Activated T-cell treated with anti-CD3 and anti-CD28 coated beads for 4 hours (primary cell): ENCODE measurements around the gene TTN.
"Not testable (repeated sequence)": the region's sequence is repeated elsewhere in the genome, so short reads cannot be mapped to it uniquely, and the experiment has no call there.

Source experiments
- DNase-seq: peaks from one replicate; pipeline ENCODE4 v3.0.0-alpha.2; 2020

Gene TTN

GRCh38 chr2:178525460-178525859 lies 281.8 kb downstream of the TTN start:
- DNase-seq, result not testable (repeated sequence)

GRCh38 chr2:178525010-178525409 lies 282.2 kb downstream of the TTN start:
- DNase-seq, result not testable (repeated sequence)

- DNase-seq, result no peak
These were observed 283.6 kb downstream of the TTN start for GRCh38 chr2:178523596-178524134.

DNA sequence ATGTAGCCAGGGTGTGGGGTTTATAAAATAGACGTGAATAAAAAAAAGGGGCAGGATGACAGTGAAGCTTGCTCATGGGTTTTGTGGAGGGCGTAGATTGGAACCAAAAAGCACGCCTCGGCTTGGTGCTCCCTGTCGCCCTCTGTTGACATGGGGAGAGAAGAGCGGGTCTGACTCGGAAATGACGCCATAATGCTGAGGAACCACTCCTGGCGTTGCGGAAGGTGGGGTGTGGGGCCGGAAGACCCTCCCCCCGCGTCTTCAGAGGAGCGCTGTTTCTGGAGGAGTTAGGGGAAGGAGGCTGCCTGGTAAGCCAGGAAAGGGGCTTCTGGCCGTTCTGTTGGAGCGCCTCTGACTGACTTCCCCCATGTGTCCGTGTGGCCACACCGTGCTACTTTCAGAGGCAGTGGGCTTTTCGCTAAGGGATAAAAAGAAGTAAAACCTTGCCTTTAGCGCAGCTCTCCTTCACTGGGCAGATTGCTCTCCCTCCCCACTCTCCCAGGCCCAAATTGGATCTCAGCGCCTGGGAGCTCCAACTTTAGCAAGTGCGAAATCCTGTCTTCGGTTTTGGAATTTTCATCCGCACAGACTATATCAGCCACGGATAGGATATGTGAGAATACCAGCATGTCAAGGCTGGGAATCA lies 284.1 kb downstream of the TTN start:
- DNase-seq, result peak; percentile 77

DNA sequence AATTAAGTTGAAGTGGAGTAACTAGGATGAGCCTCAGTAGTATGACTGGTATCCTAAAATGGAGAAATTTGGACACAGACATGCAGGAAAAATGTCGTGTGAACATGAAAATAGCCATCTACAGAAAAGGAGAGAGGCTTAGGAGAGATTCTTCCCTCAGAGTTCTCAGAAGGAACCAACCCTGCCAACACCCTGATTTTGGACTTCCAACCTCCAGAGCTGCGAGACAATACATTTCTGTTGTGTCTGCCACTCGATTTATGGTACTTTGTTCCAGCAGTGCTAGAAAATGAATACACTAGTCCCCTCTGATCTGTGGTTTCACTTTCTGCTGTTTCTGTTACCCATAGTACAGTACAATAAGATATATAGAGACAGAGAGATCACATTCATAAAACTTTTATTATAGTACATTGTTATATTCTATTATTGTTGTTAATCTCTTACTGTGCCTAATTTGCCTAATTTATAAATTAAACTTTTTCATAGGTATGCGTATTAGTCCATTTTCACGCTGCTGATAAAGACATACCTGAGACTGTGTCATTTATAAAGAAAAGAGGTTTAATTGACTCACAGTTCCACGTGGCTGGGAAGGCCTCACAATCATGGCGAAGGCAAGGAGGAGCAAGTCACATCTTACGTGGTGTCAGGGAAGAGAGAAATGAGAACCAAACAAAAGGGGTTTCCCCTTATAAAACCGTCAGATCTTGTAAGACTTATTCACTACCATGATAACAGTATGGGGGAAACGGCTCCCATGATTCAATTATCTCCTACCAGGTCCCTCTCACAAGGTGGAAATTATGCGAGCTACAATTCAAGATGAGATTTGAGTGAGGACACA lies 285.7 kb downstream of the TTN start:
- DNase-seq, result no peak

DNA sequence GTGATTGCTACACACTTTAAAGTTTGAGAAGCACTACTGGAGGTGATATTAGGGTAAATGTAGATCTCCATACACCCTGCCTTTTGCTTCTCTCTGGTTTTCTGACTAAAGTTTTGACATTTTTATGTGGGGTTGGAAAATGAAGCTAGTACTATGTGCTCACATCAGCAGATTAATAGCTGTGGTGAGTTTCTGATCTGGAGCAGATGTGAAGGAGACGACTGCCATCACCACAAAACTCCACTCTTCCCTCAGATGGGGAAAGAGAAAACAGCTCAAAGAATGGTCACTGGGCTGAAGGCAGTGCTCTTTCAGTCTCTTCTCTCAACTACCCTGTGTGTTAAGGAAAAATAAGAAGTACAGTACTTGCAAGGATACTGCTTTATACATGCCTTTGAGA lies 289.7 kb downstream of the TTN start:
- no peak for DNase-seq

DNA sequence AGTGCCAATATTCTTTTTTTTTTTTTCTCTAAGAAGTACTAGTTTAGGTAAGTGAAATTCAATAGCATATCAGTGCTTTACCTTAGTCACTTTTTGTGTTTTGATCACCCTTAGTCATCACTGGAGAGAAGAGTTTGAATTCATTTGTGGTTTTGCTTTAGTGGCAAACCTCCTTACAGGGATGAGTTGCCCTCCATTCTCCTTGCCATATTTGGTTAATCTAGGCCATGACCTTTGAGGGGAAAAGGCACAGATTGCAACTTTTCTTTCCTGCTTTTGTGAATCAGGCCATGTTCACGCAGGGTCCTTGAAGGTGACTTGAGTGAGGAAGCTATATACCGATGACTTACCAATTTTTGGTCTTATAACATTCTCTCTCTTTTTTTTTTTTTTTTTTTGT lies 292.6 kb downstream of the TTN start:
- DNase-seq, result no peak

- no peak for DNase-seq
These were observed 293.3 kb downstream of the TTN start for GRCh38 chr2:178513876-178514275.

GRCh38 chr2:178512484-178512883 lies 294.7 kb downstream of the TTN start:
- DNase-seq, result no peak

DNA sequence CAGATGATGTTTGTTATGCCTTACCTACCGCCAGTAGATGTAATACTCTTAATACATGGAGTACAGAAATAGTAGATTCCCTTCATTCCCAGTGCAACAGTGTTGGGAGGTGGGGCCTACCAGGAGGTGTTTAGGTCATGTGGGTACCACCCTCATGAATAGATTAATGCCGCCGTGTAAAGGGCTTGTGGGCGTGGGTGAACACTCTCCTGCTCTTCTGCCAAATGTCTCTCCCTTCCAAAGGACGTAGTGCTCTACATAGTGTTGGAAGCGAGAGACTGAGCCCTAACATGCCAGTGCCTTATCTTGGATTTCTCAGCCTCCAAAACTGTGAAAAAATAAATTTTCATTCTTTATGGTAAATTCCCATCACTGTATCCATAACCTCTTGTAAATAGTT lies 296.8 kb downstream of the TTN start:
- no peak for DNase-seq

GRCh38 chr2:178508646-178509045 lies 298.6 kb downstream of the TTN start:
- DNase-seq, result no peak

GRCh38 chr2:178506949-178507348 lies 300.3 kb downstream of the TTN start:
- DNase-seq, result no peak

DNA sequence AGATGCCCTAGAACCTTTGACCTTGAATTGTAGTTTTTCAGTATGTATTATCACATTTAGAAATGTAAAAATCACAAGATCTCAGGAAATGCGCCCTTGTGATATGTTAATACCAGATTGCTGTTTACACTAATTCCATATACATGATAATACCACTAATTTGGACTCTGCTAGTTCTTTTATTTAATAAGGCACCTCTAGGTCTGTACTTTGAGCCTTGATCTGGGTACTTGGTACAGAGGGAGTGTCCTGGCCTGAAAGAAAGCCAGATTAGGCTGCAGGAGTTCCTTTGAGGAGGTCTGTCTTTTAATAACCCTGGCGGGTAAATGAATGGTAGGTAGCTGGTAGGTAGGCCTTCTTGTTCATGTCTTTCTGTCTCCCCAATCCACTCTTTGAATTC lies 300.7 kb downstream of the TTN start:
- DNase-seq, result no peak

DNA sequence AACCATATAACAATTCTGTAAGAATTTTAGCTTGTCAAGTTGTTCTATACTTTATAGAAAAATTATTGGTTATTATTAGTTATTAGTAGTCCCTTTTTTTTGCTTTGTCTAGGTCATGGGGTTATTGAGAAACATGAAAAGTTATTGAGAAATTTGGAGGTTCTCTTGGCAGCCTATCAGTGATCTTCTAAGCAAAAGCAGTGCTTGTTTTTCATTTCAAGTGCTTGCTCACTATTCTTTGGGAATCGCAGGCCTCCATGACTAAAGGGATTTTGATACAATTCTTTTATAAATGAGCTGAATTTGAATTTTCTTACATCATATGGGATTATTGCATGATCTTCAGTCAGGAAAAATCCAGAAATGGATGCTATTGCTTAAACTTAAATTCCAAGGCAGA lies 301.1 kb downstream of the TTN start:
- no peak for DNase-seq

DNA sequence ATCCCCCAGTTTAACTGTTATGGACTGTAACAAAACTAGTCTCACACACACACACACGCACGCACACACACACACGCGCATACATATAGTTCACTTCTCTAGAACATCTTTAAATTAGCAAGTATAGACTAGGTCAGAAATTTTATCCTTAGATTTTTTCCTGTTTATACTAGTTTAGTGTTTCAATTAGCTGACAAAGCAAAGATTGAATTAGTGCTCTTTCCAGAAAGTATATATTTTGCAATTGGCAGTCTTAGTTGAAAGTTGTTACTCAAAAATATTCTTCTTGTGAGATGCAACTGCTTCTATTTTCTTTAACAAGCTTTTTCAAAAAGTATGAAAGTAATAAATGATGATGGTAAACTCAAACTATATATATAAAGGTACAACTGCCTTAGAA lies 304.5 kb downstream of the TTN start:
- DNase-seq, result no peak

DNA sequence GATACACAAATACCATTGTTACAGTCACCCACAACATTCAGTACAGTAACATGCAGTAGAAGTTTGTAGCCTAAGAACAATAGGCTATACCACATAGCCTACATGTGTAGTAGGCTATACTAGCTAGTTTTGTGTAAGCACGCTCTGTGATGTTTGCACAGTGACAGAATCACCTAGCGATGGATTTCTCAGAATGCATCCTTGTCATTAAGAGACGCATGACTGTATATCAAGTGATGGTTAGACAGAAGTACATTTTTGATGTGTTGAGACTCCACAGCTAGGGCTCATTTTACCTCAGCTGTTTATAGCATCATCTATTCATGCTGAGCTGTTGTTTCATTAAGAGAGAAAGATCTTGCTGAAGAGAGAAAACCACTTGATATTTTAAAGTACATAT lies 307.6 kb downstream of the TTN start:
- DNase-seq, result no peak

GRCh38 chr2:178498137-178498536 lies 309.1 kb downstream of the TTN start:
- DNase-seq, result no peak

DNA sequence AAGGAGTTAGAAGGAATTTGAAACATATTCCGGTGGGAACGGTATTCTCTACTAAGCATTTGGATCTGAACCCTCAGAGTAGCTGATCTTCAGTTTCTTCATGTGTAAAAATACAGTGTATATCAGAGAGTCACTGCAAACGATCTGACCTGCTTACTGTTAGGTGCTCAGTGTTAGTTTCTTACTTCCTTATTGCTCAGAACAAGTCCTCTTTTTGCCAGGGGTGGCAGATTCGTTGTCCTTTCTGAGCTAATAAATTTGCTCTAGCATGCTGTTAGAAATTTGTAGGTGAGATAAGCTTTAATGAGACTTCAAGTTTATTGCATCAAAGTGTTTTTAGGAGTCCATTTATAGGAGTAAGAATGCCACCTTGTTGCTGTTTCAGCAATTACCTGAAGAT lies 311.2 kb downstream of the TTN start:
- DNase-seq, result no peak

DNA sequence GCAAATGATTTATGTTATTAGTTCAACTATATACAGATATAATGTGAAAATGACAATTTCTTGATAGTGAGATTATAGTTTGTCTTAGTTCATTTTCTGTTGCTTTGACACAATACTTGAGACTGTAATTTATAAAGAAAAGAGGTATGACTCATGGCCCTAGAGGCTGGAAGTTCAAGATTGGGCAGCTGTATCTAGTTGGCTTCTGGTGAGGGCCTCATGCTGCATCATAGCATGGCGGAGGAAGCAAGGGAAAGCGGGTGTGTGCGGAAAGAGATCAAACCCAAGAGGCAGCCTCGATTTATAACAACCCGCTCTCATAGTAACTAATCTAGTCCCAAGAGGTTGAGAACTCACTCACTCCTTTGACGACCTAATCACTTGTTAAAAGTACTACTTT lies 315.6 kb downstream of the TTN start:
- no peak for DNase-seq

GRCh38 chr2:178485356-178485755 lies 321.9 kb downstream of the TTN start:
- DNase-seq, result no peak

DNA sequence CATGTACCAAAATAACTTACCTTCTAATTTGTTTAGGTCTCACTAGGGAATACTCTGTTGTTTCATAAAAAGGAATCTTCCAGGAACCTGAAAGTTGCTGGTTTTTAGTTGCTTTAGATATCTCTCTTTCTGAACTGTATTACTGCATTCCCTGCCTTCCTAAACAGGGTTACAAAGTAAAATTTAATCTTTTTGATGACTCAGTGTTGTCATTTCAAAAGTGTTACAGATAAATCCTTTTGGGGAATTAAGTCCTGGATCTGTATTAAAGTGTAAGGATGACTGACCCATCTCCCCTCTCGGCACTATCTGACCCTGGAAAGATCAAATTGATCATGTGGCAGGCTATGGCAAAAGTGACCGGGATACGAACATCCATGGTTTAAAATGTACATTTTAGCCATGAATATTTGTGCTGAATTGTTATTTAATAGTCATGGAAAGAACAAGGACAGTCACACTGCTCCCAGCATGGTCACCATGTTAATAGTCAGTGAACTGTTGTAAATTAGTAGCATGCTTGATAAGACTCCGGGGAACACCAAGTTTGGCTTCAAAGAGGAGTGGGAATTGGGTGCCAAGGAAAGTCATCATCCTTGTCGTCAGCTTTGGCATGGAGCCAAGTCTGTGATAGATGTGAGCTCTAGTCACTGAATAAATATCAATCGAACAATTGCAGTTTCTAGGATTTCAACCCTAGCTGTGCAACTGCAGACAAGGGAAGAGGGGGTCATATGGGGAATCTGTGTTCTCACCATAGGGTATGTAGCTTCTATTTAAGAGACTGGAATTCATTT lies 322.8 kb downstream of the TTN start:
- DNase-seq, result no peak

DNA sequence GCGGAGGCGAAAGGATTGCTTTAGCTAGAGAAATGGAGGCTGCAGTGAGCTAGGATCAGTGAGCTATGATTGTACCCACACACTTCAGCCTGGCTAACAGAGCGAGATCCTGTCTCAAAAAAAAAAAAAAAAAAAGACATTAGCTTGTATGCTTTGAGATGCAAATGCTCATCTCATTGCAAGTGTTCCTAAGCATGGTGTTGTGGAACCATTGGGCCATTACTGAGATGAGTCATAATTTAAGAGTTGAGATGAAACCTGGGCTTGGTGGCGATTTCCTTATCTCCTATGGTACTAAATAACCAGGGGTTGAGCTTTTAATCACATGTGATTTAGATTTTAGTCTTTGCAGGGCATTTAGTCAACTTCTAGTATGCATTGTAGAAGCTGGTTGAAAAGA lies 324.8 kb downstream of the TTN start:
- no peak for DNase-seq
